IMR-90 (cell line): ENCODE results near the gene STARD3. TPM values are rescaled to one million over a fixed set of nuclear protein-coding genes. Genes with fewer than 3 reads are reported as not detected.
A peak's percentile ranks its signal among the peaks of the same experiment; 100 is the strongest.

Experiments
- ATAC-seq: fragments of 200-7000 bp; cut with Tn5 transposase; 2 replicates; pipeline ENCODE4 v1.9.1; 2020; ENCODE audit warnings: low read depth, mild to moderate bottlenecking, moderate library complexity
- BruUV-seq: library from RNA; stranded (reverse); fragments of 400-500 nt; replicated peaks from 2 replicates; lab custom pipeline; 2021; lab: Mats Ljungman, UMichigan
- CTCF ChIA-PET: fragments of 300-600 bp; formaldehyde crosslinking; extraction: SDS; loops from one replicate; lab custom pipeline; 2021; ENCODE audit warnings: antibody characterized with exemption; lab: Yijun Ruan, JAX
- POLR2A ChIA-PET: fragments of 300-600 bp; sonication (Branson Sonifier 250); formaldehyde crosslinking; loops from one replicate; lab custom pipeline; 2022; ENCODE audit warnings: antibody characterized with exemption; ENCODE audit not compliant: unreplicated experiment; lab: Charles Lee
- DNase-seq: peaks from one replicate; pipeline ENCODE4 v3.0.0; 2013
- H2AFZ ChIP-seq: replicated peaks from 2 replicates; pipeline ENCODE3; 2013; ENCODE audit warnings: low read length, mild to moderate bottlenecking; ENCODE audit not compliant: poor library complexity
- H2AK5ac ChIP-seq: 2 replicates; pipeline ENCODE4 v1.6.1; 2013; ENCODE audit warnings: low read depth, low read length, inconsistent platforms
- H2AK9ac ChIP-seq: replicated peaks from 2 replicates; pipeline ENCODE3; 2013; ENCODE audit warnings: mild to moderate bottlenecking, low read depth, low read length, moderate library complexity; ENCODE audit not compliant: poor library complexity
- H2BK120ac ChIP-seq: 2 replicates; pipeline ENCODE4 v1.6.1; 2013; ENCODE audit warnings: low read depth, low read length, inconsistent platforms
- H2BK15ac ChIP-seq: 3 replicates; pipeline ENCODE4 v1.6.1; 2013; ENCODE audit warnings: low read depth, low read length, inconsistent platforms
- H2BK20ac ChIP-seq: 2 replicates; pipeline ENCODE4 v1.6.1; 2013; ENCODE audit warnings: low read depth, mild to moderate bottlenecking, inconsistent platforms, low read length, moderate library complexity
- H2BK5ac ChIP-seq: 2 replicates; pipeline ENCODE4 v1.6.1; 2013; ENCODE audit warnings: mild to moderate bottlenecking, low read depth, low read length, inconsistent platforms; ENCODE audit not compliant: poor library complexity, severe bottlenecking
- H3K14ac ChIP-seq: replicated peaks from 2 replicates; pipeline ENCODE4 v1.6.1; 2013; ENCODE audit warnings: low read depth, low read length, inconsistent platforms
- H3K18ac ChIP-seq: 2 replicates; pipeline ENCODE4 v1.6.1; 2013; ENCODE audit warnings: low read depth, low read length, control low read depth
- H3K23ac ChIP-seq: 2 replicates; pipeline ENCODE4 v1.6.1; 2013; ENCODE audit warnings: low read depth, low read length, inconsistent platforms
- H3K27ac ChIP-seq: 2 replicates; pipeline ENCODE4 v1.5.1; 2013; ENCODE audit warnings: mild to moderate bottlenecking, control low read depth, low read length; ENCODE audit not compliant: insufficient read depth
- H3K27me3 ChIP-seq: 2 replicates; pipeline ENCODE4 v1.6.1; 2013; ENCODE audit warnings: low read length; ENCODE audit not compliant: control insufficient read depth, insufficient read depth
- H3K36me3 ChIP-seq: 2 replicates; pipeline ENCODE4 v1.6.1; 2013; ENCODE audit warnings: low read length, mixed read lengths; ENCODE audit not compliant: control insufficient read depth, insufficient read depth
- H3K4ac ChIP-seq: 2 replicates; pipeline ENCODE4 v1.6.1; 2013; ENCODE audit warnings: low read depth, low read length, inconsistent platforms
- H3K4me1 ChIP-seq: 2 replicates; pipeline ENCODE4 v1.6.1; 2013; ENCODE audit warnings: low read length, mixed read lengths; ENCODE audit not compliant: control insufficient read depth, insufficient read depth
- H3K4me2 ChIP-seq: 2 replicates; pipeline ENCODE4 v1.6.1; 2013; ENCODE audit warnings: low read depth, mild to moderate bottlenecking, control low read depth, low read length, moderate library complexity
- H3K4me3 ChIP-seq: 2 replicates; pipeline ENCODE4 v1.5.1; 2013; ENCODE audit warnings: low read depth, mild to moderate bottlenecking, control low read depth, low read length, moderate library complexity; ENCODE audit not compliant: insufficient read depth
- H3K56ac ChIP-seq: 2 replicates; pipeline ENCODE4 v1.6.1; 2013; ENCODE audit warnings: low read length, inconsistent platforms; ENCODE audit not compliant: insufficient read depth; ENCODE audit errors: extremely low read depth
- H3K79me1 ChIP-seq, 2 experiments: 2 replicates each; pipeline ENCODE4 v1.6.1; 2013; ENCODE audit warnings: low read length in 2 of 2, inconsistent platforms in 1 of 2, low read depth in 1 of 2
- H3K9ac ChIP-seq: 2 replicates; pipeline ENCODE4 v1.6.1; 2013; ENCODE audit warnings: low read depth, low read length, control low read depth
- H3K9me1 ChIP-seq: 2 replicates; pipeline ENCODE4 v1.6.1; 2013; ENCODE audit warnings: low read length, inconsistent platforms; ENCODE audit not compliant: insufficient read depth
- H3K9me3 ChIP-seq: 2 replicates; pipeline ENCODE4 v1.6.1; 2013; ENCODE audit warnings: low read length; ENCODE audit not compliant: control insufficient read depth, insufficient read depth
- H4K20me1 ChIP-seq: 2 replicates; pipeline ENCODE4 v1.6.1; 2013; ENCODE audit warnings: low read length, inconsistent platforms; ENCODE audit not compliant: insufficient read depth
- H4K5ac ChIP-seq: 2 replicates; pipeline ENCODE4 v1.6.1; 2013; ENCODE audit warnings: mild to moderate bottlenecking, low read depth, low read length, control low read depth
- H4K8ac ChIP-seq, 2 experiments: 2 replicates each; pipeline ENCODE4 v1.6.1; 2013; ENCODE audit warnings: low read depth in 2 of 2, low read length in 2 of 2, control low read depth in 1 of 2, inconsistent platforms in 1 of 2
- H4K91ac ChIP-seq: 2 replicates; pipeline ENCODE4 v1.6.1; 2013; ENCODE audit warnings: low read depth, low read length, inconsistent platforms; ENCODE audit not compliant: insufficient read depth
- BHLHE40 ChIP-seq: fragments of 150-350 bp; IDR thresholded peaks from 2 replicates; pipeline ENCODE4 v1.6.1; 2016; ENCODE audit warnings: mild to moderate bottlenecking, low read depth, low read length
- CEBPB ChIP-seq: IDR thresholded peaks from 2 replicates; pipeline ENCODE4 v1.6.1; 2012; ENCODE audit warnings: low read depth, low read length, improper control_type of control experiment
- CHD1 ChIP-seq: IDR thresholded peaks from 2 replicates; pipeline ENCODE4 v1.6.1; 2012; ENCODE audit warnings: low read depth, low read length, improper control_type of control experiment
- CTCF ChIP-seq: conservative IDR thresholded peaks from 2 replicates; pipeline ENCODE4 v1.5.1; 2012; ENCODE audit warnings: mild to moderate bottlenecking, low read depth, low read length, improper control_type of control experiment
- ELK1 ChIP-seq: fragments of 150-350 bp; IDR thresholded peaks from 2 replicates; pipeline ENCODE4 v1.6.1; 2016; ENCODE audit warnings: low read depth, mild to moderate bottlenecking, low read length, moderate library complexity, borderline replicate concordance
- FOS ChIP-seq: fragments of 150-350 bp; IDR thresholded peaks from 2 replicates; pipeline ENCODE4 v1.6.1; 2016; ENCODE audit warnings: low read depth, low read length
- MAFK ChIP-seq: IDR thresholded peaks from 2 replicates; pipeline ENCODE4 v1.6.1; 2012; ENCODE audit warnings: low read depth, low read length, improper control_type of control experiment
- MAZ ChIP-seq: IDR thresholded peaks from 2 replicates; pipeline ENCODE4 v1.6.1; 2012; ENCODE audit warnings: low read depth, mild to moderate bottlenecking, low read length, improper control_type of control experiment, moderate library complexity, borderline replicate concordance
- MXI1 ChIP-seq: IDR thresholded peaks from 2 replicates; pipeline ENCODE4 v1.6.1; 2012; ENCODE audit warnings: low read depth, mild to moderate bottlenecking, low read length, moderate library complexity, borderline replicate concordance
- NFE2L2 ChIP-seq: fragments of 150-350 bp; IDR thresholded peaks from 2 replicates; pipeline ENCODE4 v1.6.1; 2016; ENCODE audit warnings: low read depth, mild to moderate bottlenecking, low read length
- POLR2A ChIP-seq: IDR thresholded peaks from 2 replicates; pipeline ENCODE4 v1.6.1; 2012; ENCODE audit warnings: mild to moderate bottlenecking, low read depth, low read length
- RAD21 ChIP-seq: IDR thresholded peaks from 2 replicates; pipeline ENCODE4 v1.6.1; 2012; ENCODE audit warnings: low read length, improper control_type of control experiment
- RCOR1 ChIP-seq: IDR thresholded peaks from 2 replicates; pipeline ENCODE4 v1.6.1; 2012; ENCODE audit warnings: mild to moderate bottlenecking, low read length, improper control_type of control experiment; ENCODE audit not compliant: insufficient replicate concordance
- RFX5 ChIP-seq: IDR thresholded peaks from 2 replicates; pipeline ENCODE4 v1.8.0; 2012; ENCODE audit warnings: low read depth, mild to moderate bottlenecking, low read length, moderate library complexity
- SMC3 ChIP-seq: fragments of 150-350 bp; IDR thresholded peaks from 2 replicates; pipeline ENCODE4 v1.6.1; 2016; ENCODE audit warnings: low read depth, mild to moderate bottlenecking, antibody characterized with exemption, low read length, moderate library complexity
- WGBS, 2 experiments: methylation state at CpG; one replicate each; pipeline versions ENCODE4 v1.1.5 to v1.1.7; 2013; ENCODE audit warnings: missing lambda C conversion rate in 2 of 2; ENCODE audit not compliant: insufficient read length in 1 of 2; ENCODE audit errors: extremely low coverage in 2 of 2; 5-methylcytosine and 5-hydroxymethylcytosine counted together
- dilution Hi-C: fragments of 300-500 bp; cut with HindIII; formaldehyde crosslinking; loops from one replicate; pipeline ENCODE4 v1.14.3; 2018; ENCODE audit warnings: low sequenced_read_pairs; ENCODE audit not compliant: unreplicated experiment
- in situ Hi-C: fragments of 300-500 bp; cut with MboI; formaldehyde crosslinking; loops from 3 replicates; pipeline ENCODE4 v1.14.3; 2019; ENCODE audit warnings: low sequenced_read_pairs, inconsistent platforms, mixed read lengths
- intact Hi-C: fragments of 100-400 bp; cut with micrococcal nuclease; formaldehyde crosslinking; loops from 2 replicates; pipeline ENCODE4 v1.10.0; 2022
- polyA plus RNA-seq, 3 experiments: library from polyadenylated mRNA; depleted of rRNA; stranded (reverse); fragments of >200 nt; gene quantifications; 2 replicates each; pipeline ENCODE4 v1.2.3, GENCODE V29; 2012; ENCODE audit warnings: low replicate concordance in 1 of 3
- total RNA-seq: library from RNA; depleted of rRNA; stranded (reverse); fragments of >200 nt; gene quantifications from 2 replicates; pipeline ENCODE4 v1.2.3, GENCODE V29; 2012
- TF ChIP-seq, protein P1 (sequence below): fragments of 150-350 bp; IDR thresholded peaks from 2 replicates; pipeline ENCODE4 v1.6.1; 2017; ENCODE audit warnings: mild to moderate bottlenecking, antibody characterized with exemption, low read length, low read depth

Gene STARD3
- total and polyA plus RNA-seq, 2 of the 4 experiments (the other 2 are of a cell fraction): 8.1 to 50.4 TPM

- Histone ChIP-seq H3K14ac (peak overlapping the region; percentile 78), H4K20me1 (no peaks in the 10 kb centered on the region), H3K4me1 (peaks cover 9% of the 10 kb centered on the region), H3K4ac (peak overlapping the region; percentile 93), H2AK5ac (peak overlapping the region; percentile 42; the same call in 1 of the 2 replicates), H2BK20ac (no peak overlapping the region), H4K5ac (peak overlapping the region; percentile 98), H3K36me3 (peaks cover 4% of the 10 kb centered on the region; the same call in 1 of the 2 replicates), H3K9me1 (peaks cover 8% of the 10 kb centered on the region), H4K91ac (peak overlapping the region; percentile 46; the same call in 1 of the 2 replicates), H3K9me3 (no peaks in the 10 kb centered on the region), H2BK5ac (no peak overlapping the region), H2AFZ (peak overlapping the region; percentile 87), H3K56ac (no peak overlapping the region), H2AK9ac (peak overlapping the region; percentile 83), H3K18ac (no peak overlapping the region), H3K23ac (peak overlapping the region; percentile 66; the same call in 1 of the 2 replicates), H3K9ac (peak overlapping the region; percentile 87), H2BK15ac (no peak overlapping the region), H3K4me2 (peak overlapping the region; percentile 95), H4K8ac (peak overlapping the region; percentile 98 to 99), H3K27ac (no peak overlapping the region), H3K79me1 (peaks cover 8 to 16% of the 10 kb centered on the region in 2 experiments), H3K27me3 (no peaks in the 10 kb centered on the region), H3K4me3 (peak overlapping the region; percentile 81; the same call in 1 of the 2 replicates), H2BK120ac (no peak overlapping the region)
- ChIA-PET POLR2A (no interaction called here), CTCF (interaction anchor here (2.3 kb wide), 1 partner anchor 11 kb away, joined by 7 read pairs; the partner anchor contains the start of gene ERBB2)
- BruUV-seq: no TSS peak
- in situ Hi-C loops (no loop called here), intact Hi-C loops (no loop called here), dilution Hi-C loops (no loop called here)
- no peak for DNase-seq
- no CpG with 5 or more reads among the region's 3 CpGs for WGBS, 2 experiments
- TF ChIP-seq RCOR1 (no peak), SMC3 (no peak), RAD21 (no peak), MAFK (no peak), ELK1 (no peak), RFX5 (no peak), MAZ (no peak), FOS (no peak), NFE2L2 (no peak), BHLHE40 (no peak), CEBPB (no peak), CHD1 (no peak), POLR2A (no peak), CTCF (no peak), MXI1 (no peak)
- TF ChIP-seq, protein P1, sequence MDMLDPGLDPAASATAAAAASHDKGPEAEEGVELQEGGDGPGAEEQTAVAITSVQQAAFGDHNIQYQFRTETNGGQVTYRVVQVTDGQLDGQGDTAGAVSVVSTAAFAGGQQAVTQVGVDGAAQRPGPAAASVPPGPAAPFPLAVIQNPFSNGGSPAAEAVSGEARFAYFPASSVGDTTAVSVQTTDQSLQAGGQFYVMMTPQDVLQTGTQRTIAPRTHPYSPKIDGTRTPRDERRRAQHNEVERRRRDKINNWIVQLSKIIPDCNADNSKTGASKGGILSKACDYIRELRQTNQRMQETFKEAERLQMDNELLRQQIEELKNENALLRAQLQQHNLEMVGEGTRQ: no peak
- no peak for ATAC-seq
Measured at GRCh38 chr17:39688945-39689344, 52.0 kb downstream of the STARD3 start.
